Stimulated activated naive CD4-positive, alpha-beta T cell (primary cell): ENCODE data around the gene FOXP4.
"Not testable (repeated sequence)": the region's sequence is repeated elsewhere in the genome, so short reads cannot be mapped to it uniquely, and the experiment has no call there.

Experiments
- DNase-seq, 6 experiments: peaks; one replicate each; lab custom pipeline; 2025; lab: John Stamatoyannopoulos, UW

The FOXP4 gene

GRCh38 chr6:41599015-41599851 lies 53.1 kb downstream of the FOXP4 start:
- no peak for DNase-seq

GRCh38 chr6:41599852-41600445 lies 53.8 kb downstream of the FOXP4 start:
- DNase-seq = no peak

GRCh38 chr6:41600499-41601247 lies 54.5 kb downstream of the FOXP4 start:
- DNase-seq = no peak

GRCh38 chr6:41601248-41601549 lies 55.0 kb downstream of the FOXP4 start:
- no peak for DNase-seq

- no peak for DNase-seq
These were observed 56.2 kb downstream of the FOXP4 start for GRCh38 chr6:41602422-41602743.

GRCh38 chr6:41602864-41603608 lies 56.9 kb downstream of the FOXP4 start:
- peak; percentile 33 to 76 (median 60) for DNase-seq

GRCh38 chr6:41604006-41604405 lies 57.8 kb downstream of the FOXP4 start:
- no peak for DNase-seq

GRCh38 chr6:41605649-41606048 lies 59.5 kb downstream of the FOXP4 start:
- no peak for DNase-seq

- no peak for DNase-seq
These were observed 60.9 kb downstream of the FOXP4 start for GRCh38 chr6:41607036-41607435.

- DNase-seq = no peak
These were observed 61.6 kb downstream of the FOXP4 start for GRCh38 chr6:41607736-41608135.

- DNase-seq = no peak
These were observed 62.4 kb downstream of the FOXP4 start for GRCh38 chr6:41608443-41609151.

GRCh38 chr6:41614715-41615114 lies 68.5 kb downstream of the FOXP4 start:
- no peak for DNase-seq

- no peak for DNase-seq
These were observed 69.1 kb downstream of the FOXP4 start for GRCh38 chr6:41615311-41615710.

GRCh38 chr6:41618598-41618997 lies 72.4 kb downstream of the FOXP4 start:
- DNase-seq = no peak

GRCh38 chr6:41619193-41619592 lies 73.0 kb downstream of the FOXP4 start:
- DNase-seq = not testable (repeated sequence)

- DNase-seq = no peak
These were observed 75.2 kb downstream of the FOXP4 start for GRCh38 chr6:41621367-41621766.

- DNase-seq = no peak
These were observed 75.6 kb downstream of the FOXP4 start for GRCh38 chr6:41621802-41622201.

- DNase-seq = no peak
These were observed 76.2 kb downstream of the FOXP4 start for GRCh38 chr6:41622206-41622988.

- DNase-seq = no peak
These were observed 77.1 kb downstream of the FOXP4 start for GRCh38 chr6:41623330-41623729.

- peak in 1 of 6 experiments; percentile 32 for DNase-seq
These were observed 78.6 kb downstream of the FOXP4 start for GRCh38 chr6:41624621-41625380.
